DND-41 (cell line): ENCODE data around the gene CDA.

Experiments used
- CTCF ChIP-seq: IDR thresholded peaks from 2 replicates; pipeline ENCODE4 v1.5.1; 2012; ENCODE audit warnings: borderline replicate concordance, low read length, moderate library complexity, mild to moderate bottlenecking; ENCODE audit not compliant: poor library complexity, severe bottlenecking; ENCODE audit errors: extremely low read depth
- EZH2 ChIP-seq: IDR thresholded peaks from 3 replicates; pipeline ENCODE4 v1.6.1; 2012; ENCODE audit warnings: borderline replicate concordance, low read depth, mild to moderate bottlenecking, moderate library complexity, low read length, inconsistent platforms; ENCODE audit not compliant: severe bottlenecking

- TF ChIP-seq CTCF (no peak), EZH2 (no peak)
Observed at GRCh38 chr1:20665726-20666125, 76.8 kb downstream of the CDA start.
